ENCODE results near the gene LRRC9.
A peak's percentile ranks its signal among the peaks of the same experiment; 100 is the strongest.
"Not testable (repeated sequence)": the region's sequence is repeated elsewhere in the genome, so short reads cannot be mapped to it uniquely, and the experiment has no call there.

LRRC9 gene

DNA sequence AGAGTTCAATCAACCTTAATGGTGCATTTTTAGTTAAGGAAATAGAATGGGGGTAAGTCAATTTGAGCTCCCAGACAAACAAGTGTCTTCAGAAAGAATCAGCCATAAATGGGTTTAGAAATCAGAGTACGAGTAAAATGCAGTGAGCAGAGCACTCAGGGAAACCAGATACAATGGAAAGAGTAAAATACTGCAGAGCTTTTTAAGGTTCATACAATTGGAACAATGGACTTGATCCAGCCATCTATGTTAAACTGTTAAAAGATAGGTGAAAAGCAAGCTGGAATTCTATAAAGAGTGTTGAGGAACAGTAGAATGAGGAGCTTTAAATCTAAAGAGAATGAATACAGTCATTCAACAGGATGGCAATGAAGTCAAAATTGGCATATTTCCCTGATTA lies 147.9 kb downstream of the LRRC9 start:
- DNase-seq: no peak

DNA sequence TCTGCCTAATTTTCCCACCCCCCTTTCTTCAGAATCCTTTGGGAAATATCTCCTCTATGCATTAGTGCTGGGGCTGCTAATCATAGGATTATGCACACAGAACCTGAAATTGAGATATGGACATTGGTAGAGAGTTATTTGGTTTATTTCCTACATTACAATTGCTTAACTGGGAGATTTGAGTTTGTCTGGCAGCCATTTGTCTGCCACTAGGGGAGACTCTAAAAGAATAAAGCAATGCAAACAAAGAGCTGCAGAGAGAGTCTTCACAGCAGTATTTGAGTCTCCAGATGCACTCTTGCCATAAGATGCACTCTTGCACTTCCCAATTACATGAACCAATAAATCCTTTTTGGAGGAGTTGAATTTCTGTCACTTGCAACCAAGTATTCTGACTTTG lies 159.8 kb downstream of the LRRC9 start:
- DNase-seq: no peak

DNA sequence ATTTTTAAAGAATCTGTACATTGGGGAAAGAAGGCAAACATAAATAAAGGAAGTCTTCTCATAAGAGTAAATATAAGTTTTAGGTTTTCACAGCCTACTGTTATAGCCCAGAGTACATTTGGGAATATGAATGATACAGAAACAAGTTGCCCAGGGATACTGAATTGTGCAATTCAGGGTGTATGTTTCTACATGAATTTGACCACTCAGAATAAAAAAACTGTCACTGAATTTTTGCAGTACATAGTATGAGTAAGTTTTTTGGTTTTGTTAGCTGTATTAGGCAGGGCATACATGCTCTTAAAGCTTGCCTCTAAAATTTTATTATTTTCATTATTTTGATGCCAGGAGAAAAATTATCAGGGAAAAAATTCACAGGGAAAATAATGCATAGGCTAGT lies 165.1 kb downstream of the LRRC9 start:
- no peak for DNase-seq

DNA sequence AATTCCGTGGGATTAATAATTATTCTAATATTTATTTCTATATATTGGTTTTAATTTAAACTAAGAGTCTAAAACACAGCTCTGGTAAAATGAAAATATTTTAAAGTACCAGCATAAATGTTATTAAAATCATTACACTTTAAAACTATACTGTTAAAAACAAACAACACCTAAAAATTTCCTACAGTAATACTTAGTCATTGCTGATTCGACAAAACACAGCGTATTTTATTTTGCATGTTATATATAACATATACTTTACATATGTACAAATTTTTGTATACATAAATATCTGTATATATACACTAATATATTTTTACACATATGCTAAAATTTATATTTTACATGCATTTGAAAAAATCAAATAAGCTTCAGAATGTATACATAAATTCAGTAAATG lies 165.7 kb downstream of the LRRC9 start:
- no peak for DNase-seq

DNA sequence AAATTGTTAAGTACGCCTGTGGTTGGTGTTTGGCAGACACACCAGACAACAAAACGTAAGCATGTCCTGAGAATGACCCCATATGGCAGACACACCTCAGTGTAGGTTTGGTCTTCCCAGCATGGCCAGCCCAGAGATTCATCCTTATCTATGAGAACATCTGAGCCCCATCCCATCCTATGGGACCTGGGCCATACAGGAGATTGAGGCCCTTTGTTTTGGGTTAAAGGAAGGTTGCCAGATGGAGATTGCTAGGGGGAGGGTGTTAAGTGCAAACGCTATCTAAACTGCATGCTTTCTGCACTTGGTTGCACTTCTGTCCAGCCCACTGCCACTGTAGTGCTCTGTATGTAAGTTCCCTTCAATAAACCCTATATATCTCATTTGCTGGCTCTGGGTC lies 167.7 kb downstream of the LRRC9 start:
- DNase-seq: no peak

DNA sequence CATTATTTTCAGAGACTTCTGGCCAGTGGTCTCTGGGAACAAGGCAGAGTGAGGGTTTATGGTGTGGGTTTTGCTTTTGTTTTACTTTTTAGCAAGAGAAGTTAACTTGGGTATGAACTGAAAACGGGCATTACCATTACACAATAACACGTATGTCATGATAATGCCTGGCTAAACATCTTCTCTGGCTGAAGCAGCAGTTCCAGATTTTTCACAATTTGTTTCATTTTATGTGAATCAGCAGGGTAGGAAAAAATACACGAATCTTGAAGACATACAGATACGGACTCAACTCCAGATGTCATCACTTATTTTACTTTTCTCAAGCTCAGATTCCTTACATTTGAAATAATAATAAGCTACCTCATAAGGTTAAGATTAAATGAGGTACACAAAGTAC lies 169.3 kb downstream of the LRRC9 start:
- DNase-seq: no peak

DNA sequence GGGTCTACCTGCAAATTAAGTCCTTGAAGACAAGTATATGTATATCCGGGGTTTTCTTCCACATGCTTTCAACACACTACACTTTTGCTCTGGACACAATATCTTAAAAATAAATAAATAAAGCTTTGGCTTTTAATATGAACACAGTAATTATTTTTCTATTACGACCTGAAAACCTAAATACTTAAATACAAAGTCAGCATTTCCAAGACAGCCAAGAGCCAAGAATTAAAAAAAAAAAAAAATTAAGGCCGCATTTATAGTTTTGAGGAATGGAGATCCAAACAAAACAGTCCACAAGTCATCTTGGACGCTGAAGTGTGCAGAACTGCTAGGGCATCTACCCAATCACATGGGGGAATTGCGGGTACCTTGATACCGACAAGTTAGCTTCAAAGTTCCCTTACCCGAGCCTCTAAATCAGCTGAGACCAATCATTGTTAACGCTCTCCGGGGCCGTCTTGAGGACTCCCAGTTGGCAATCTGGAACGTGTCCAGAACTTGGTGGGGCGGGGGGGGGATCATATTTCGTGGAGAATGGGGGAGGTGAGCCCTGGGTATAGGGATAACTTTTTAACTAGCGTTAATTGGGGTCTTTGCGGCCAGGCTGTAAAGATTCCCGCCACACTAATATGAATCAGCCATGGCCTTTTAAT lies 171.0 kb downstream of the LRRC9 start:
- DNase-seq: no peak

DNA sequence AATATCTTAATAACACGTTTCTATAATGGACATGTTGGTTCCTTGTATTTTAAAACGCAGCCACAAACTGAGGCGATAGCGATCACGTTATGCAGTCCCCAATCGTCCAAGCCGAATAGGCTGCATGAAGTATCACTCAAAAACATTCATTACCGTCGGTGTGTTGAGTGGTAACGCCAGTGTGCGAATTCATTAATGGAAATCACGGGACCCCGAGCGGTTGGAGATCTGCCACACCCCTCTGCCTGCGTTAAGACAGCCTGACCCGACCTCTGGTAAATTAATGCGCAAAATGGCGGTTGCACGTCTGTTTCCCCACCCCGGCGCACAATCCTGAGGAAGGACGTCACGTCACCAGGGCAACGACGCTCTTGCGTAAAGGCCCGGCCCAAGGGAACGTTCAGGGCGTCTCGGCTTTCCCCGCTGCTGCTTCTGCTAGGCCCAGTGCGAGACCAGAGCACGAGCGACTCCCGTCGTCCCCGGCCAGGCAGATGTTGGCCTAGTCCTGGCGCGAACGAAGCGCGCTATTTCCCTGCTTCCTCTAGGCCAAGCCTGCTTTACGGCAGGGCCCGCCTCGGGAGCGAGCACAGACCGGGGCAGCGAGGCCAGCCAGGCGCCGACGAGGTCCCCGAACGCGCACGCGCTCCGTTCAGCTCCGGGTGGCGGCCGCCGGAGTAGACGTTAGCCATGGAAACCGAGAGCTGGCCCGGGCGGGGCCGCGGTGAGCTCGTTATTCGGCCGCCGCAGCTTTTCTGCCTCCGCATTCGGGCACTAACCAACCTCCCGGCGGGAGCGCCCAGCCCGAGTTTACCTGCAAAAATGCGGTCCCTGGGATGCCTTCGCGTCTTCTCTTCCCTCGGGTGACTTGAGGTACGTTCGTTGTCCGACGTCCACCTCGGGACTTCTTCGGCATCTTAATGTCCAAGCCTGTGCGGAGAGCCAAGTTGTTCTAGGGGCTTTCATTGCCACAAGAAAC lies 171.9 kb downstream of the LRRC9 start, which contains the start of gene PCNX4:
PCNX4 (plus strand) TSS at position 374 of the 976 bp plus-strand sequence. CDS start 15,716 bp downstream, outside the sequence.
- DNase-seq: peak; percentile 89

DNA sequence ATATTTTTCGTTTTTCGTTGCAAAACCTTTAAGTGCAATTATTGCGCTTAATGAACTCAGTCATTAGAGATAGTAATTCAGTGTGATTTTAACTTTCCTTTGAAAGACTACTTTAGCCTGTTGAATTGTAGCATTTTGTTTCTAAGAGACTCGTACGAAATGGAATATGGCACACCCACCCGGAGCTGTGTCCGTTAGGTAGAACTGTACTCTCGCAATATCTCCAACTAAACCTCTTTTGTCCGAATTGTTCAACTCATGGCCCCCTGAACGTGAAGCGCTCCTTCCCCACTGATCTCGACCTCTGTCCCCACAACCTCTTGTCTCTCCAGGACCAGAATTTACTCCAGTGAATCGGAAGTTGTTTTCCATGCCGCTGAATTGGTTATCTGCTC lies 172.6 kb downstream of the LRRC9 start:
- no peak for DNase-seq

DNA sequence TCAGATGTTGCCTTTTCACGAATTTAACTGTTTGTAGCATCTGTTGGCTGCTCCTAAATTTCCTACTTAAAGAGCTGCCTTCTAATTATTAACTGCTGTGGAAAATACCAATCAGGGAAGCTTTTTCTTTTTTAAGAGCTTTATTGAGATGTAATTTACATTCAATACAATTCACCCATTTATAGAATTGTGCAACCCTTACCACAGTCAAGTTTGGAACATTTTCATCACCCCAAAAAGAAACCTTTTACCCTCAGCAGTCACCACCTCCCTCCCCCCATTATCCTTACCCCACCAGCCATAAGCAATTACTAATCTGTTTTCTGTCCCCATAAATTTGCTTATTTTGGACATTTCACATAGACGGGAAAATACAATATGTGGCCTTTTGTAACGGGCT lies 173.1 kb downstream of the LRRC9 start:
- DNase-seq: no peak

DNA sequence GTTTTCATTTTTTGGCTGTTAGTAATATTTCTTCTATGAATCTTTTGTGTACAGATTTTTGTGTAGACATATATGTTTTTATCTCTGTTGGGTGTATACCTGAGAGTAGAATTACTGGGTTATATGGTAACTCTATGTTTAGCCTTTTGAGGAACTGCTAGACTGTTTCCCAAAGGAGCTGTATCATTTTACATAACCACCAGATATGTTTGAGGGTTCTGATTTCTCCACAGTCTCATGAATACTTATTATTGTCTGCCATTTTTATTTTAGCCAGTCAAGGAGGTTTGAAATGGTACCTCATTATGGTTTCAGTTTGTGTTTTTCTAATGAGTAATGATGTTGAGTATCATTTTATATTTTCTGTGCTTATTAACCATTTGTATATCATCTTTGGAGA lies 173.7 kb downstream of the LRRC9 start:
- no peak for DNase-seq

DNA sequence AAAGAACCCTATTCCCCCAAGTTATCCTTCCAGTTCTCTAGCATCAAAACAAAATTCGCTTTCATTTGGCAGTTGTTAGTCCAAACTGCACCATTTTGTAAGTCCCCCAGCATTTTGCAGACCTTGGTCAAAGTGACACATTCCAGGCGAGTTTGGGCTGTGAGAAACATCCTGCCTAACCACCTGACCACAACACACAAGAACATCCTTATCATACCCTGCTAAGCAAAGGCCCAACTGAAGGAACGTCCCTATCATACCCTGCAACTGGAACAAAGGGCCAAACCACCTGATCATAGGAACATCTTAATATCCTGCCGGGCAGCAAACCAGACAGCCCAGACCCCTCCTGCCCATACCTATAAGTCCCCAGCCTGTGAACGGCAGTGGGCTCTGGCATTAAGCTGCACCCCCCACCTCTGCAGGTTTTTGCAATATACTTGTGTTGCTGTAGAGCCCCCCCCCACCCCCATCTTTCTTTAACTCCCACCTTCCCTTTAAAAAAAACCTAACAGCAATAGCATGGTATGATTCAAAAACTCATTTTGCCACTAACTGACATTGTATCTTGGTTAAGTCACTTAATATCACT lies 174.5 kb downstream of the LRRC9 start:
- DNase-seq: no peak

DNA sequence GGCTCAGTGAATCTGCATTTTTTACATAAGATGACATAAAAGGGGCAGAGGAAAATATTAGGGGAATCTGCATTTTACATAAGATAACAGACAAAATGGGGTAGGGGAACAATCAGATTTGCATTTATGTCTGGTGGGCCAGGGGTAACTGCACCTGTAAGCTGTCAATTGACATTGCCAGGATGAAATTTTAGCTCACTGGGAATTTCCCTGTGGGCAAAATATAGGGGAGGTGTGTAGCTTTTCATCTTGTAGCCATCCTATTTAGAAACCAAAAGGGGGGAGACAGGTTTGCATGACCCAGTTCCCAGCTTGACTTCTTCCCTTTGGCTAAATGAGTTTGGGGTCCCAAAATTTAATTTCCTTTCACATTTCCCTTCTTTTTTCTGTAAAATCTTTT lies 175.3 kb downstream of the LRRC9 start:
- no peak for DNase-seq

DNA sequence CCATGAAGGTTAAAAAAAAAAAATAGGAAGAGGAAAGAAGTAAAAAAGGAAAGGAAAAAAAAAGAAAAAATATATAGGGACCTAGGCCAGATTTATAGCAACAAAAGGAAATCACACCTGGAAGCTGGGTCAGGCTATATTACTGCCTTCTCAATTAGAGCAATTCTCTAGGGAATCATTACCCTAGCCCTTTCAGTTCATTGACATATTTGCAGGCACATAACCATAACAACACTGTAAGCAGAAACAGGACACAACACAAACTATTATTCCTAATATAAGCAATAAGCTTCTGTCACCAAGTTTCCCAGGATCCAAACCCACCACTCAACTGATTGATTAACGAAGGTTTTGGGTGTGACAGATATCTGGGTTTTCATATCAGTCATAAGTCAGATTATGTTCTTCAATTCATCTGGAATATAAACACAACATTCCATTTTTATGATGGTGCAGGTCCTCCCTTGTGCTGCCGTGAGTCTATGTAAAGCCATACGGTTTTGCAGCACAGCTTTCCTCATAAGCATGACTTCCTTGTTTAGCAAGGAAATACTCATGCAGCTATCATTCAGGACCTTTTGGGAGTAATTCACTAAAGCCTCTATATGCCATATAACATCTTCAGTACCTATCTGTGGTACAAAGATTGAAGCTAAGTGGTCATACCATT lies 176.0 kb downstream of the LRRC9 start:
- no peak for DNase-seq

DNA sequence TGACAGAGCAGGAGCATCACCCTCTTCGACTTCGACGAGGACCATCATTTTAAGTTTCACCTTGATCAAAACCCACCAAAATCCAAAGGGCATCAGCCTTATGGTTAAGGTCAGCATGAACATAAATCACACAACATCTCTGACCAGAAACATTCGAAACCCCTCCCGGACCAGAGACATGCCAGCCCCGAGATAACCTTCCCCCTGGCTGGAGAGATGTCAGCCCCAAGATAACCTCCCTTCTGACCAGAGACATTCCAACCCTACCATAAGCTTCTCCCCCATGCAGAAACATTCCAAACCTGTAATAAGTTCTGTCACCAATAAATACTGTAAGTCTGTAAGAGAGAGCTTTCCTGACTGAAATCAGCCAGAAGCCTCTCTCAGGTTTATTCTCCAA lies 178.0 kb downstream of the LRRC9 start:
- no peak for DNase-seq

DNA sequence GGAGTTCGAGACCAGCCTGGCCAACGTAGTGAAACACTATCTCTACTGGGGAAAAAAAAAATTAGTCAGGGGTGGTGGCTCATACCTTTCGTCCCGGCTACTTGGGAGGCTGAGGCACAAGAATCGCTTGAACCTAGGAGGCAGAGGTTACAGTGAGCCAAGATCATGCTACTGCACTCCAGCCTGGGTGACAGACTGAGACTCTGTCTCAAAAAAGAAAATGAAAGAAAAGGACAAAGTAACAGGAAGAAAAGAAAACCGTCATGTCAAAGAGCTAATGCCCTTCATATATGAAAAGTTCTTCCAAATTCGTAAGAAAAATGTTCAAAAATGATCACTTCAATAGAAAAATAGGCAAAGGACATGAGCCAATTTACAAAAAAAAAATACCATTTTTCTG lies 179.9 kb downstream of the LRRC9 start:
- not testable (repeated sequence) for DNase-seq

DNA sequence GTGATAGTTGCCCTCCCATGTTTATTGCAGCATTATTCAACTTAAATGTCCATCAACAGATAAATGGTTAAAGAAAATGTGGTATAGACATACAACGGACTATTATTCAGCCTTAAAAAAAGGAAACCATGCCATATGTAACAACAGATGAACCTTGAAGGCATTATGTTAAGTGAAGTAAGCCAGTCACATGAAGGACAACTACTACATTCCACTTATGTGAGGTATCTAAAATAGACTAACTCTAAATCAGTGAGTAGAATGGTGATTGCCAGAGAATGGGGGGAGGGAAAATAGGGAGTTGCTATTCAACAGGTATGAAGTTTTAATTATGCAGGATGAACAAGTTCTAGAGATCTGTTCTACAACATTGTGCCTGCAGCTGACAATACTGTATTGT lies 181.8 kb downstream of the LRRC9 start:
- no peak for DNase-seq

DNA sequence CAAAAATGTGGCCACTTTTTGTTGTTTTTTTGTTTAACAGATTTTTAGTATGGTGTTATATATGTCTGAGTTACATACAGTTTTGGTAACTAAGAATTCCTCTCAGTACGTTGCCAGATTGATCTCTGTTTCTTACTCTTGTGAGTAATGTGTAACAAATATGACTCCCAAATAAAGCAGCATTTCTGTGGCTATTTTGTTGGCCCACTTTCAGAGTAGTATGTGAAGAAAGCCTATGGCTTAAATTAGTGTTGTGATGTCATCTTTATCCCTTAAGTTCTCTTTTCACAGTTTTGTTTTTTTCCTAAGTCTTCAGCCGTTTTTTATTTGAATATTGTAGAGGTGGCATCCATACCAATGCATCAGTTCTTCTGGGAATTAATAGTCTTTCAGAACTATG lies 182.4 kb downstream of the LRRC9 start:
- no peak for DNase-seq

DNA sequence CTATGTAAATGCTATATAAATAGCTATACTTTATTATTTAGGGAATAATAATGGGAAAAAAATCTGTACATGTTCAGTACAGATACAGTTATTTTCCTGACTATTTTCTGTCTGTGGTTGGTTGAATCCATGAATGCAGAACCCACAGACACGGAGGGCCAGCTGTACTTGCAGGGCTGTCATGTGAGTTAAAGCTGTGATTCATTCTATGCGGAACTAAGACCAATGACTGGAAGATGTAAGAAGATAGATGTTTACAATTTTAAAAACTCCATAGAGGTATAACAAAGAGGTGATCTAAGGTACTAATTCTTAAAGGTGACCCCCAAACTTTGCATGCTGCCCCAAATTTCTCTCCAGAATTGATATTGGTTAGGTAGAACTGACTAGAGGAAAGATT lies 186.4 kb downstream of the LRRC9 start:
- DNase-seq: no peak

DNA sequence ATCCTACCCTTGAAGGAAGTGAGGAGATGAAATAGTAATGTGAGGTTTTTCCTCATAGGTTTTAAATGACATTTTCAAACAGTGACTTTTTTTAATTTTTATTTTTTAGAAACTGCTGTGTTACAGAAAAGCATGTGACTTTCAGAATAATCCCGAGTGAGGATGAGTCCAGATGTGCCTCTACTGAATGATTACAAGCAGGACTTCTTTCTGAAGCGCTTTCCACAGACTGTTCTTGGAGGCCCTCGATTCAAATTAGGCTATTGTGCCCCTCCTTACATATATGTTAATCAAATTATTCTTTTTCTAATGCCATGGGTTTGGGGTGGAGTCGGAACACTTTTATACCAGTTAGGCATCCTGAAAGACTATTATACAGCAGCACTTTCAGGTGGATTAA lies 187.5 kb downstream of the LRRC9 start:
- DNase-seq: no peak

DNA sequence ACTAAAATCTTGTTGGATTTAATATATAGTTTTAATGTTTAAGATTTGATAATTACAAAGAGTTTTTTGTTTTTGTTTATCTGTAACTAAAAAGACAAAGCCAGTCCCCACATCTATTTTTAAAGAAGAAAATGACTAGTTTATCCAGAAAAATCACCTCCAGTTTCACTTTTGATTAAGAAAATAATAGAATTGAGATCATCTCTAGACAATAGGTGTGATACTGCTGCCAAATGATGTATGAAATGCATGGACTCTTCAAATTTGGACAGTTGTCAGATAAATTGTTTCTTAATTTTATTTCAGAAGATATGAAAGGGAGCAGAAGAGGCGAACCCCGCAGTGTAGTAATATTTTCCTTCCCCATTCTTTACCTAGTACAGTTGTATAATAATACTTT lies 191.8 kb downstream of the LRRC9 start:
- DNase-seq: no peak

Measured in activated effector memory CD4-positive, alpha-beta T cell treated with Interleukin-2 at 50 U/mL for 16 hours (primary cell).